H1 (cell line): ENCODE data around the gene CCDC86. TPM values are rescaled to one million over a fixed set of nuclear protein-coding genes. Genes with fewer than 3 reads are reported as not detected.

Experiments
- CTCF ChIA-PET: fragments of 300-600 bp; sonication (Branson Sonifier 250); formaldehyde crosslinking; loops from one replicate; lab custom pipeline; 2021; ENCODE audit not compliant: partially characterized antibody; lab: Charles Lee
- POLR2A ChIA-PET: fragments of 300-600 bp; sonication (Branson Sonifier 250); formaldehyde crosslinking; loops from one replicate; lab custom pipeline; 2021; ENCODE audit warnings: inconsistent platforms; ENCODE audit not compliant: partially characterized antibody; lab: Charles Lee
- DNase-seq, 2 experiments: peaks; one replicate each; pipeline versions ENCODE4 v3.0.0 to v3.0.0-alpha.2; 2010 to 2022; ENCODE audit warnings: low spot score in 2 of 2, low read depth in 1 of 2, mixed read lengths in 1 of 2
- FAIRE-seq: peaks from 2 replicates; lab custom pipeline; 2011; peaks lifted over from hg19 to GRCh38; lab: Jason Lieb, UNC
- H2AFZ ChIP-seq: 2 replicates; pipeline ENCODE4 v1.8.1; 2012; ENCODE audit warnings: low read length, inconsistent platforms
- H2AK5ac ChIP-seq: 2 replicates; pipeline ENCODE4 v1.6.1; 2013; ENCODE audit warnings: low read depth, low read length
- H2BK120ac ChIP-seq: replicated peaks from 2 replicates; pipeline ENCODE3; 2013; ENCODE audit warnings: low read depth, low read length, inconsistent platforms
- H2BK12ac ChIP-seq: 2 replicates; pipeline ENCODE4 v1.6.1; 2013; ENCODE audit warnings: low read depth, low read length
- H2BK15ac ChIP-seq: 2 replicates; pipeline ENCODE4 v1.6.1; 2013; ENCODE audit warnings: low read length
- H2BK20ac ChIP-seq: 2 replicates; pipeline ENCODE4 v1.6.1; 2013; ENCODE audit warnings: low read length
- H2BK5ac ChIP-seq: 2 replicates; pipeline ENCODE4 v1.6.1; 2013; ENCODE audit warnings: low read depth, low read length
- H3K14ac ChIP-seq: 2 replicates; pipeline ENCODE4 v1.6.1; 2013; ENCODE audit warnings: inconsistent platforms; ENCODE audit not compliant: insufficient read length
- H3K18ac ChIP-seq: 2 replicates; pipeline ENCODE4 v1.6.1; 2013; ENCODE audit warnings: low read length; ENCODE audit errors: extremely low read depth
- H3K23ac ChIP-seq: 2 replicates; pipeline ENCODE4 v1.6.1; 2013; ENCODE audit warnings: inconsistent platforms; ENCODE audit not compliant: insufficient read length
- H3K23me2 ChIP-seq: 2 replicates; pipeline ENCODE4 v1.6.1; 2013; ENCODE audit warnings: low read depth, low read length
- H3K27ac ChIP-seq: 2 replicates; pipeline ENCODE4 v1.6.1; 2011; ENCODE audit warnings: low read depth, low read length, inconsistent platforms
- H3K27me3 ChIP-seq, 4 experiments: replicated peaks in 1 of 4; 1 replicate in 1 of 4; 2 replicates in 3 of 4; pipeline versions ENCODE4 v1.6.1 to v1.8.1; 2011 to 2013; ENCODE audit warnings: low read length in 3 of 4, mild to moderate bottlenecking in 3 of 4, inconsistent platforms in 2 of 4, mixed read lengths in 2 of 4, moderate library complexity in 1 of 4; ENCODE audit not compliant: control insufficient read depth in 3 of 4, insufficient read depth in 3 of 4; ENCODE audit errors: extremely low read depth in 1 of 4
- H3K36me3 ChIP-seq, 4 experiments: 2 replicates each; pipeline versions ENCODE4 v1.6.1 to v1.8.1; 2011 to 2013; ENCODE audit warnings: mild to moderate bottlenecking in 4 of 4, low read length in 3 of 4, moderate library complexity in 2 of 4, control low read depth in 1 of 4, inconsistent platforms in 1 of 4; ENCODE audit not compliant: insufficient read depth in 4 of 4, control insufficient read depth in 2 of 4
- H3K4ac ChIP-seq: replicated peaks from 2 replicates; pipeline ENCODE3; 2013; ENCODE audit warnings: low read length, low read depth, mixed read lengths, inconsistent platforms; ENCODE audit not compliant: insufficient read length
- H3K4me1 ChIP-seq, 4 experiments: replicated peaks in 1 of 4; 1 replicate in 1 of 4; 2 replicates in 3 of 4; pipeline versions ENCODE4 v1.6.1 to v1.8.1; 2011 to 2013; ENCODE audit warnings: low read length in 3 of 4, inconsistent platforms in 2 of 4, mixed read lengths in 1 of 4; ENCODE audit not compliant: insufficient read depth in 4 of 4, control insufficient read depth in 3 of 4
- H3K4me2 ChIP-seq, 2 experiments: 2 replicates each; pipeline versions ENCODE4 v1.6.1 to v1.8.1; 2011 to 2013; ENCODE audit warnings: low read depth in 2 of 2, low read length in 2 of 2, control low read depth in 1 of 2, inconsistent platforms in 1 of 2, mild to moderate bottlenecking in 1 of 2; ENCODE audit not compliant: insufficient read depth in 1 of 2
- H3K4me3 ChIP-seq, 4 experiments: fragments of 200-600, 300-600 bp in 1 of 4; sonication (generic), shearing (Covaris generic), sonication (Bioruptor Twin) in 1 of 4; 2 replicates each; pipeline versions ENCODE4 v1.5.1 to v1.8.1; 2011 to 2016; ENCODE audit warnings: low read length in 4 of 4, low read depth in 3 of 4, control low read depth in 2 of 4, inconsistent platforms in 2 of 4, mild to moderate bottlenecking in 2 of 4, mixed read lengths in 1 of 4, moderate library complexity in 1 of 4; ENCODE audit not compliant: insufficient read depth in 2 of 4; ENCODE audit errors: extremely low read depth in 1 of 4
- H3K56ac ChIP-seq: replicated peaks from 2 replicates; pipeline ENCODE3; 2013; ENCODE audit warnings: low read depth, mild to moderate bottlenecking, mixed read lengths, low read length, inconsistent platforms; ENCODE audit not compliant: insufficient read length
- H3K79me1 ChIP-seq: 2 replicates; pipeline ENCODE4 v1.6.1; 2013; ENCODE audit warnings: low read depth, low read length, control low read depth
- H3K79me2 ChIP-seq, 2 experiments: 2 replicates each; pipeline versions ENCODE4 v1.6.1 to v1.8.1; 2012 to 2013; ENCODE audit warnings: low read length in 2 of 2, mild to moderate bottlenecking in 2 of 2, inconsistent platforms in 1 of 2; ENCODE audit not compliant: insufficient read depth in 2 of 2, control insufficient read depth in 1 of 2
- H3K9ac ChIP-seq, 4 experiments: replicated peaks in 1 of 4; 1 replicate in 1 of 4; 2 replicates in 3 of 4; pipeline versions ENCODE4 v1.6.1 to v1.8.1; 2011 to 2013; ENCODE audit warnings: low read depth in 3 of 4, low read length in 3 of 4, control low read depth in 2 of 4, mild to moderate bottlenecking in 2 of 4, moderate library complexity in 2 of 4, inconsistent platforms in 1 of 4; ENCODE audit errors: extremely low read depth in 1 of 4
- H3K9me3 ChIP-seq, 2 experiments: 2 replicates each; pipeline versions ENCODE4 v1.6.1 to v1.8.1; 2012 to 2013; ENCODE audit warnings: mild to moderate bottlenecking in 2 of 2, moderate library complexity in 2 of 2, control low read depth in 1 of 2, inconsistent platforms in 1 of 2, low read depth in 1 of 2, low read length in 1 of 2, mixed read lengths in 1 of 2; ENCODE audit not compliant: insufficient read depth in 2 of 2
- H4K20me1 ChIP-seq, 2 experiments: replicated peaks in 1 of 2; 2 replicates each; pipeline versions ENCODE3 to v1.8.1; 2011 to 2013; ENCODE audit warnings: inconsistent platforms in 2 of 2, low read length in 2 of 2, mild to moderate bottlenecking in 1 of 2; ENCODE audit not compliant: insufficient read depth in 2 of 2, control insufficient read depth in 1 of 2
- H4K5ac ChIP-seq: 2 replicates; pipeline ENCODE4 v1.6.1; 2013; ENCODE audit warnings: low read length, low read depth, mixed read lengths, inconsistent platforms; ENCODE audit not compliant: insufficient read length
- H4K8ac ChIP-seq: 2 replicates; pipeline ENCODE4 v1.8.0; 2013; ENCODE audit warnings: mild to moderate bottlenecking, moderate library complexity, low read length, inconsistent platforms; ENCODE audit not compliant: insufficient read depth; ENCODE audit errors: extremely low read depth
- H4K91ac ChIP-seq: replicated peaks from 2 replicates; pipeline ENCODE3; 2013; ENCODE audit warnings: low read length, mixed read lengths, inconsistent platforms; ENCODE audit not compliant: insufficient read length
- CBX8 ChIP-seq: fragments of 300-800, 300-1000 bp; sonication (generic); IDR thresholded peaks from 2 replicates; pipeline ENCODE4 v1.7.1; 2016; ENCODE audit warnings: low read depth, low read length, borderline replicate concordance
- CTBP2 ChIP-seq: IDR thresholded peaks from 2 replicates; pipeline ENCODE4 v1.7.0; 2011; ENCODE audit warnings: borderline replicate concordance, mild to moderate bottlenecking, moderate library complexity, mixed read lengths, low read length; ENCODE audit not compliant: insufficient read depth, insufficient read length
- CTCF ChIP-seq, 3 experiments: IDR thresholded peaks; 1 replicate in 2 of 3; 2 replicates in 1 of 3; pipeline versions ENCODE4 v1.5.1 to v1.6.1; 2011; ENCODE audit warnings: low read length in 3 of 3, mild to moderate bottlenecking in 3 of 3, inconsistent platforms in 2 of 3, low read depth in 1 of 3, moderate library complexity in 1 of 3; ENCODE audit not compliant: insufficient read depth in 1 of 3; ENCODE audit errors: control extremely low read depth in 1 of 3
- EP300 ChIP-seq, 2 experiments: IDR thresholded peaks; 1 replicate in 1 of 2; 2 replicates in 1 of 2; pipeline ENCODE4 v1.6.1; 2011 to 2012; ENCODE audit warnings: low read depth in 2 of 2, low read length in 2 of 2, mild to moderate bottlenecking in 2 of 2, borderline replicate concordance in 1 of 2, inconsistent platforms in 1 of 2, moderate library complexity in 1 of 2
- GABPA ChIP-seq: IDR thresholded peaks from 2 replicates; pipeline ENCODE4 v1.6.1; 2011; ENCODE audit warnings: mild to moderate bottlenecking, low read length, moderate library complexity, borderline replicate concordance; ENCODE audit not compliant: insufficient read depth
- HDAC2 ChIP-seq, 2 experiments: fragments of 300-600 bp in 1 of 2; sonication (generic) in 1 of 2; IDR thresholded peaks; 2 replicates each; pipeline ENCODE4 v1.6.1; 2011 to 2012; ENCODE audit warnings: low read depth in 2 of 2, low read length in 2 of 2, mild to moderate bottlenecking in 2 of 2, moderate library complexity in 2 of 2, borderline replicate concordance in 1 of 2, inconsistent platforms in 1 of 2
- NANOG ChIP-seq: IDR thresholded peaks from 2 replicates; pipeline ENCODE4 v1.6.1; 2011; ENCODE audit warnings: low read length, low read depth, mild to moderate bottlenecking, inconsistent platforms; ENCODE audit not compliant: insufficient read depth, poor library complexity, severe bottlenecking
- PHF8 ChIP-seq: fragments of 200-600 bp; sonication (generic); conservative IDR thresholded peaks from 2 replicates; pipeline ENCODE4 v1.7.1; 2012; ENCODE audit warnings: low read depth, mild to moderate bottlenecking, inconsistent platforms, low read length, moderate library complexity
- WGBS, 2 experiments: shearing (Covaris generic) in 1 of 2; methylation state at CpG; one replicate each; pipeline versions ENCODE4 v1.1.6 to v1.1.7; 2013 to 2015; ENCODE audit warnings: low lambda C conversion rate in 2 of 2, mixed read lengths in 2 of 2, inconsistent platforms in 1 of 2, low coverage in 1 of 2, missing lambda C conversion rate in 1 of 2; ENCODE audit not compliant: insufficient replicate concordance in 2 of 2, insufficient coverage in 1 of 2, insufficient read length in 1 of 2; ENCODE audit errors: extremely low coverage in 1 of 2, missing lambda C conversion rate in 1 of 2; 5-methylcytosine and 5-hydroxymethylcytosine counted together
- polyA plus RNA-seq, 7 experiments: library from polyadenylated mRNA; depleted of rRNA in 3 of 7; stranded (reverse) in 5 of 7; unstranded in 2 of 7; fragments of >200 nt in 5 of 7; fragments of 200-250 nt in 2 of 7; gene quantifications; 1 replicate in 5 of 7; 2 replicates in 1 of 7; 4 replicates in 1 of 7; pipeline versions ENCODE4 v1.2.1 to v1.2.3, GENCODE V29; 2011 to 2013; ENCODE audit warnings: missing spikeins in 2 of 7, mixed read lengths in 2 of 7
- total RNA-seq: library from RNA; stranded (reverse); fragmentation: NEBNext Ultra II Directional; extraction: Animal tissue kit (Norgen Biotek cat#: 25700); gene quantifications from 2 replicates; pipeline ENCODE4 v1.2.1, GENCODE V29; 2021

The CCDC86 gene
- total and polyA plus RNA-seq, 2 of the 8 experiments (the other 6 are each of a cell fraction or from before 2014, with no cell fraction given): 37.7 to 76.4 TPM

- Histone ChIP-seq H2AFZ (no peak overlapping the region), H3K36me3 (no peaks in the 10 kb centered on the region), H2BK20ac (no peak overlapping the region), H2BK120ac (no peak overlapping the region), H4K8ac (no peak overlapping the region), H3K23ac (no peak overlapping the region), H2AK5ac (no peak overlapping the region), H3K4ac (no peak overlapping the region), H4K5ac (no peak overlapping the region), H3K27me3 (no peaks in the 10 kb centered on the region), H3K18ac (no peak overlapping the region), H2BK15ac (no peak overlapping the region), H3K4me2 (no peak overlapping the region), H3K79me1 (no peaks in the 10 kb centered on the region), H2BK5ac (no peak overlapping the region), H3K14ac (no peak overlapping the region), H3K9ac (no peak overlapping the region), H3K56ac (no peak overlapping the region), H2BK12ac (no peak overlapping the region), H4K20me1 (no peaks in the 10 kb centered on the region), H3K4me1 (no peaks in the 10 kb centered on the region; a peak in 1 of 7 replicates), H3K27ac (no peak overlapping the region), H3K9me3 (peaks cover 8 to 9% of the 10 kb centered on the region in 2 experiments; a peak in 3 of 4 replicates), H3K4me3 (no peak overlapping the region), H3K23me2 (no peaks in the 10 kb centered on the region; the same call in 1 of the 2 replicates), H3K79me2 (no peaks in the 10 kb centered on the region), H4K91ac (no peak overlapping the region)
- no peak for DNase-seq
- ChIA-PET CTCF (interaction anchor here (1.1 to 1.8 kb wide), 4 partner anchors 12 to 56 kb away, joined by 3 to 5 read pairs (median 4); no protein-coding TSS in a partner anchor), POLR2A (no interaction called here)
- no peak for TF ChIP-seq NANOG
- TF ChIP-seq CBX8: no peak
- TF ChIP-seq EP300 (IDR thresholded peaks at IDR 0.05; ENCODE audit: borderline replicate concordance in 1 of 2, low read depth in 2 of 2, low read length in 2 of 2): no peak
- TF ChIP-seq CTBP2: no peak
- no peak for TF ChIP-seq PHF8
- TF ChIP-seq GABPA: no peak
- peak in 1 of 3 experiments; percentile 22; a peak in 1 of 4 replicates for TF ChIP-seq CTCF (IDR thresholded peaks at IDR 0.05; ENCODE audit: control extremely low read depth in 1 of 3, insufficient read depth in 1 of 3, low read depth in 1 of 3, low read length in 3 of 3)
- TF ChIP-seq HDAC2 (IDR thresholded peaks at IDR 0.05; ENCODE audit: borderline replicate concordance in 1 of 2, low read depth in 2 of 2, low read length in 2 of 2): no peak
- no peak for FAIRE-seq
- 74% methylated on average over 4 of the region's 4 CpGs; no CpG with 5 or more reads in 1 of the 2 experiments for WGBS, 2 experiments
Observed at GRCh38 chr11:60818057-60818456, 23.9 kb upstream of the CCDC86 start.
